Ovary (tissue), 9 donors: ENCODE data around the gene CHD9. TPM values are rescaled to one million over a fixed set of nuclear protein-coding genes. Genes with fewer than 3 reads are reported as not detected.

Experiments
- DNase-seq, 5 donors: peaks; one replicate each; pipeline ENCODE4 v3.0.0-alpha.2; 2019 to 2020
- H3K27ac ChIP-seq, 2 donors: fragments of 200-600 bp; one replicate each; pipeline versions ENCODE4 v1.5.1 to v1.8.0; 2019 to 2022
- H3K27me3 ChIP-seq: fragments of 200-600 bp; one replicate; pipeline ENCODE4 v1.8.0; 2022
- H3K36me3 ChIP-seq: fragments of 200-600 bp; sonication (generic); one replicate; pipeline ENCODE4 v1.5.1; 2019
- H3K4me1 ChIP-seq: one replicate; pipeline ENCODE4 v1.8.1; 2013; ENCODE audit warnings: mild to moderate bottlenecking, moderate library complexity; ENCODE audit not compliant: insufficient read depth
- H3K4me3 ChIP-seq: fragments of 200-600 bp; sonication (generic); one replicate; pipeline ENCODE4 v1.5.1; 2017
- H3K9me3 ChIP-seq, 2 donors: fragments of 200-600 bp in 1 of 2; sonication (generic) in 1 of 2; one replicate each; pipeline versions ENCODE4 v1.5.1 to v1.8.1; 2013 to 2019; ENCODE audit warnings: mild to moderate bottlenecking in 1 of 2, moderate library complexity in 1 of 2
- EP300 ChIP-seq: sonication (generic); formaldehyde crosslinking; IDR thresholded peaks from one replicate; pipeline ENCODE4 v1.6.1; 2017; ENCODE audit warnings: antibody characterized with exemption
- POLR2A ChIP-seq: fragments of 450-650 bp; IDR thresholded peaks from one replicate; pipeline ENCODE4 v1.6.1; 2017; ENCODE audit warnings: antibody characterized with exemption, mild to moderate bottlenecking, moderate library complexity
- WGBS, 3 donors: extraction: QIAGEN DNeasy Blood & Tissue Kit in 1 of 3; methylation state at CpG; one replicate each; pipeline versions ENCODE4 v1.1.5 to v1.1.7; 2013 to 2017; 5-methylcytosine and 5-hydroxymethylcytosine counted together
- intact Hi-C, 4 donors: fragments of 100-400 bp; cut with DNase I; formaldehyde crosslinking; loops; one replicate each; pipeline versions ENCODE4 v1.11.0 to v1.15.1; 2022 to 2023
- polyA plus RNA-seq, 2 donors: library from polyadenylated mRNA; stranded (reverse); fragments of 200-250 nt in 1 of 2; fragments of 350-450 nt in 1 of 2; fragmentation: Illumina TruSeq in 1 of 2; extraction: RNeasy Lipid Tissue Mini Kit (QIAGEN cat#74804) in 1 of 2; gene quantifications; one replicate each; pipeline ENCODE4 v1.2.3, GENCODE V29; 2013 to 2014
- total RNA-seq, 7 donors: library from RNA; depleted of rRNA in 2 of 7; stranded (reverse); fragments of >200 nt in 2 of 7; fragmentation: NEBNext Ultra II Directional in 3 of 7; extraction: Animal tissue kit (Norgen Biotek cat#: 25700) in 3 of 7; gene quantifications; one replicate each; pipeline versions ENCODE4 v1.1.0 to v1.2.4, GENCODE V29; 2016 to 2023
- TF ChIP-seq, protein P1 (sequence below), 3 donors: fragments of 450-650 bp in 2 of 3; fragments of 200-600 bp in 1 of 3; IDR thresholded peaks; one replicate each; pipeline versions ENCODE4 v1.5.1 to v1.8.0; 2016 to 2022; ENCODE audit warnings: antibody characterized with exemption in 3 of 3, mild to moderate bottlenecking in 1 of 3
- donor health status: DM: no; HTN: no; CAD: no; lungs with moderate emphysema.
- donor health status: DM: no; HTN: no; CAD: no.
- donor health status: Bipolar disorder and iron deficiency.
- donor health status: DM: yes; HTN: yes; CAD: no.
- donor health status: DM: no; HTN: no; CAD: no.
- donor health status: DM: yes; HTN: yes; CAD: no.

CHD9 gene
- total and polyA plus RNA-seq, 9 donors = 11.8 to 100 (median 84.1) TPM

DNA sequence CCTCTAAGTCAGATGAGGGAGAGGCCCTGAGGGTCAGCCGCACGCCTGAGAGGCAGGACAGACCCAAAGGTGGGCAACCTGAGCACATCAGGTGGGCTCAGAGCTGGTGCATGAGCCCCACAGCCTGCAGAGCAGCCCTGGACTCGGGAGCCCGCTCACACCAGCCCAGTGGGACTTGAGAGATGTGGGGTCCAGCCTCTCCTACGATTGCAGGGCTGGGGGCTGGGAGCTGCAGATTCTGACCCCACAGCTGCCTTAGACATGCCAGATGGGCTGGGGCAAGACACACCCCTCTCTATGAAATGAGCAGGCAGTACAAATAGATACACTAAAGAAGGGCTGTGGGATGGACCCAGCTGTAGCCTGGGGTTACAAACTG lies 302.4 kb downstream of the CHD9 start:
- TF ChIP-seq, protein P1, sequence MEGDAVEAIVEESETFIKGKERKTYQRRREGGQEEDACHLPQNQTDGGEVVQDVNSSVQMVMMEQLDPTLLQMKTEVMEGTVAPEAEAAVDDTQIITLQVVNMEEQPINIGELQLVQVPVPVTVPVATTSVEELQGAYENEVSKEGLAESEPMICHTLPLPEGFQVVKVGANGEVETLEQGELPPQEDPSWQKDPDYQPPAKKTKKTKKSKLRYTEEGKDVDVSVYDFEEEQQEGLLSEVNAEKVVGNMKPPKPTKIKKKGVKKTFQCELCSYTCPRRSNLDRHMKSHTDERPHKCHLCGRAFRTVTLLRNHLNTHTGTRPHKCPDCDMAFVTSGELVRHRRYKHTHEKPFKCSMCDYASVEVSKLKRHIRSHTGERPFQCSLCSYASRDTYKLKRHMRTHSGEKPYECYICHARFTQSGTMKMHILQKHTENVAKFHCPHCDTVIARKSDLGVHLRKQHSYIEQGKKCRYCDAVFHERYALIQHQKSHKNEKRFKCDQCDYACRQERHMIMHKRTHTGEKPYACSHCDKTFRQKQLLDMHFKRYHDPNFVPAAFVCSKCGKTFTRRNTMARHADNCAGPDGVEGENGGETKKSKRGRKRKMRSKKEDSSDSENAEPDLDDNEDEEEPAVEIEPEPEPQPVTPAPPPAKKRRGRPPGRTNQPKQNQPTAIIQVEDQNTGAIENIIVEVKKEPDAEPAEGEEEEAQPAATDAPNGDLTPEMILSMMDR (IDR thresholded peaks at IDR 0.05) = no peak
- TF ChIP-seq POLR2A (no peak), EP300 (no peak)
- Histone ChIP-seq H3K36me3 (no peaks in the 10 kb centered on the region), H3K27ac (no peak overlapping the region), H3K4me1 (no peaks in the 10 kb centered on the region), H3K4me3 (no peak overlapping the region), H3K27me3 (no peaks in the 10 kb centered on the region), H3K9me3 (no peaks in the 10 kb centered on the region)
- 72 to 75% (median 72%) methylated on average over 5 of the region's 5 CpGs for WGBS, 3 donors
- no peak for DNase-seq
- intact Hi-C loops = no loop called here

DNA sequence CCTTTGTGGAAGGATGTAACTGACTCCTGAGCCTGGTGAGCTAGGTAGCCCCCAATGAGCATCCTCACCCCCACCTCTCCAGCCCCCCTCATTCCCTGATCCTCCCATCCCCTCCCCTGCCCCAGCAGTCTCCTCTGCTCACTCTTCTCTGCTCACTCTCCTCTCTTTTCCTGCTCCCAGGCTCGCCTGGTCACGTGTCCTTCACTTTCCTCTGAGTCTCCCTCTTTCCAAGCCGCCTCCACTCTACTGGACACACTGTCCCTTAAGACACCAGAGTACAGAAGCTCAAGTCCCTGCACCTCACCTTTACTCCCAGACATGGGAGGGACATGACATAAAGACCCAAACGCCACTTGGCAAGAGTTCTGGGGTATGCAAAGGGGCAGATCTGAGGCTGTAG lies 303.2 kb downstream of the CHD9 start:
- H3K27ac ChIP-seq = no peak overlapping the region
- no peak for TF ChIP-seq POLR2A
- TF ChIP-seq, protein P1 (IDR thresholded peaks at IDR 0.05) = no peak
- TF ChIP-seq EP300 = no peak
- no peaks in the 10 kb centered on the region for H3K27me3 ChIP-seq
- intact Hi-C loops = no loop called here
- DNase-seq = no peak
- H3K4me3 ChIP-seq = no peak overlapping the region
- 54 to 62% (median 59%) methylated on average over 4 of the region's 4 CpGs for WGBS, 3 donors
- no peaks in the 10 kb centered on the region for H3K9me3 ChIP-seq
- H3K4me1 ChIP-seq = no peaks in the 10 kb centered on the region
- no peaks in the 10 kb centered on the region for H3K36me3 ChIP-seq

DNA sequence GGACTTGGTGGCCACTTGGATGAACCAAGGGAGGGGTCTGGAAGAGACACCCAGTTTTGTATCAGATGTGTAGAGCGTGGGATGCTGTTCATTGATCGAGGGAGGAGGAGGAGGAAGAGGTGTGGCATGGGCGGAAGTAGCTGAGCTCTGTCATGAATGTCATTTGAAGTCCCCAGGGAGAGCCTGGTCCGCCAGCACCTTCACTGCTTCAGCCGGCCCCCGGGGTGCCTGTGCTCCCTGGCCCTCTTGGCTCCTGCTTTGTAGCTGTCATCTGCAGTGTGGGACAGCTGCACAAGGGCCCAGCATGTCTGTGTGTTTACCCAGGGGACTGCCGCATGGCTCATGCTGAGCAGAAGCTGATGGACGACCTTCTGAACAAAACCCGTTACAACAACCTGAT lies 304.1 kb downstream of the CHD9 start:
- Histone ChIP-seq H3K4me3 (no peak overlapping the region), H3K36me3 (no peaks in the 10 kb centered on the region), H3K27me3 (no peaks in the 10 kb centered on the region), H3K4me1 (no peaks in the 10 kb centered on the region), H3K9me3 (no peaks in the 10 kb centered on the region), H3K27ac (no peak overlapping the region)
- DNase-seq = no peak
- intact Hi-C loops = no loop called here
- TF ChIP-seq EP300 (no peak), POLR2A (no peak)
- TF ChIP-seq, protein P1 (IDR thresholded peaks at IDR 0.05) = no peak
- WGBS, 3 donors = 70 to 76% (median 75%) methylated on average over 9 of the region's 9 CpGs

DNA sequence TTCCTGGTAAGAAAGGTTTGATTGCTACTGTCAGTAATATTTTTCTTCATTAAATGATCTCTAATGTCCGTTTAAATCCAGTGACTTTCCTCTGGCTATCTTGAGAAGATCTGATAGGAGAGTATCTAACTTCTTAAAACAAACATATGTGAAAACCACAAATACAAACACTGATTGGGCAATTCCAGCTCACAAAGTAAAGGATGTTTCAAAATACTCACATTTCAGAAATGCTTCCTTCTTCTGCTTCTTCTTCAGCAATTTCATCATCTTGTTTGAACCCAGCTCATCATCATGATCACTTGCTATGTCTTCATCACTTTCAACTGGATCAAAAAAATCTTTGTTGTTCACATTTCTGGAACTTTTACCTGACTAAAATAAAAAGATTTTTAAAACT lies 315.1 kb downstream of the CHD9 start:
- no peaks in the 10 kb centered on the region for H3K36me3 ChIP-seq
- H3K27me3 ChIP-seq = no peaks in the 10 kb centered on the region
- H3K27ac ChIP-seq = no peak overlapping the region
- DNase-seq = no peak
- WGBS, 3 donors = 51 to 76% (median 67%) methylated on average over 1 of the region's 1 CpG
- peaks cover 3% of the 10 kb centered on the region for H3K4me1 ChIP-seq
- no peak for TF ChIP-seq POLR2A
- H3K4me3 ChIP-seq = no peak overlapping the region
- intact Hi-C loops = no loop called here
- no peaks in the 10 kb centered on the region for H3K9me3 ChIP-seq

DNA sequence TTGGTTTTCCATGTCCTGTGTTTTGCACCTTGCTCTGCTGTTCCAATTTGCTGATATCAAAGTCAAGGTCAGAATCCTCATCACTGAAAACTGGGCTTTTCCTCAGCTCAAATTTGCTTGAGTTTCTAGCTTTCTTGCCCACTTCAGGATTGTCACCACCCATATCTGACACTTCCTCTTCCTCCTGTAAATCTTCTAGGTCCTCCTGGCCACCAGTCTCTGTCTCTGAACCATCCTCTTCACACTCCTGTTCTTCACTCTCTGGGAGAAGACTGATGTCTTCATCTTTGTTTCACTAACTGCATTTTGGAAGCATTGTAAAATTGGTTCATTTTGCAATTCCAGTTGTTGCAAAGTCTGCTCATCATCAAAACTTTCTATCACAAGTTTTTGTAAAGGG lies 316.0 kb downstream of the CHD9 start:
- peaks cover 3% of the 10 kb centered on the region for H3K4me1 ChIP-seq

More for the DNA sequence above, 316.0 kb downstream of the CHD9 start:
- Histone ChIP-seq H3K36me3 (no peaks in the 10 kb centered on the region), H3K4me3 (no peak overlapping the region), H3K27me3 (no peaks in the 10 kb centered on the region), H3K9me3 (no peaks in the 10 kb centered on the region), H3K27ac (no peak overlapping the region)
- intact Hi-C loops = no loop called here
- no peak for TF ChIP-seq EP300
- no peak for TF ChIP-seq POLR2A
- TF ChIP-seq, protein P1 (IDR thresholded peaks at IDR 0.05) = no peak
- DNase-seq = no peak
